Measurements from ENCODE around the gene TBCD.

Gene TBCD

DNA sequence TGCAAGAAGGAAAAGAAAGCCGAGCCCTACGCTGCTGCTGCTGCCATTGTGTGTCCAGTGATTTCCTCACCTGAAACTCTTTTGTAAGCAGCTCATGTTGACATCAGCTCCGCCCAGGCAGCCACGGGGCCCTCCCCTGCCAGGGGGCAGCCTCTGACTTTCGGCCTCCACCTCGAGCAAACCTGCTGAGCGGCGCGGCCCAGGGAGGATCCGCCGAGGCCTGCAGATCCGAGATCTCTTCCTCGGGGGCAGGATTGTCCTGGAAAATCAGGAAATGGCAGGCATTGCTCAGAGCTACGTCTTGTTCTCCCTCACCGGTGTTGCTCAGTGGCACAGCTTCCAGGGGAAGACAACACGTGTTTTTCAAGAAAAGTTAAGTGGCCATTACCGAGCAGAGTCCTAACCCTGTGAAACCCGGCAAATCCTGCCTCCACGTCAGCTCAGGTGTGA lies 123.6 kb downstream of the TBCD start:
- no peaks in the 10 kb centered on the region for H3K27me3 ChIP-seq
- no peak overlapping the region for H3K4me3 ChIP-seq (ENCODE audit: low read depth, low read length)
- DNase-seq, result no peak
- peaks cover under 1% of the 10 kb centered on the region for H3K36me3 ChIP-seq
- no peaks in the 10 kb centered on the region for H3K9me3 ChIP-seq
- H3K4me1 ChIP-seq, result no peaks in the 10 kb centered on the region; the same call in 1 of the 2 replicates
- TF ChIP-seq, protein P1, sequence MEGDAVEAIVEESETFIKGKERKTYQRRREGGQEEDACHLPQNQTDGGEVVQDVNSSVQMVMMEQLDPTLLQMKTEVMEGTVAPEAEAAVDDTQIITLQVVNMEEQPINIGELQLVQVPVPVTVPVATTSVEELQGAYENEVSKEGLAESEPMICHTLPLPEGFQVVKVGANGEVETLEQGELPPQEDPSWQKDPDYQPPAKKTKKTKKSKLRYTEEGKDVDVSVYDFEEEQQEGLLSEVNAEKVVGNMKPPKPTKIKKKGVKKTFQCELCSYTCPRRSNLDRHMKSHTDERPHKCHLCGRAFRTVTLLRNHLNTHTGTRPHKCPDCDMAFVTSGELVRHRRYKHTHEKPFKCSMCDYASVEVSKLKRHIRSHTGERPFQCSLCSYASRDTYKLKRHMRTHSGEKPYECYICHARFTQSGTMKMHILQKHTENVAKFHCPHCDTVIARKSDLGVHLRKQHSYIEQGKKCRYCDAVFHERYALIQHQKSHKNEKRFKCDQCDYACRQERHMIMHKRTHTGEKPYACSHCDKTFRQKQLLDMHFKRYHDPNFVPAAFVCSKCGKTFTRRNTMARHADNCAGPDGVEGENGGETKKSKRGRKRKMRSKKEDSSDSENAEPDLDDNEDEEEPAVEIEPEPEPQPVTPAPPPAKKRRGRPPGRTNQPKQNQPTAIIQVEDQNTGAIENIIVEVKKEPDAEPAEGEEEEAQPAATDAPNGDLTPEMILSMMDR (IDR thresholded peaks at IDR 0.05; ENCODE audit: low read depth, low read length), result no peak

DNA sequence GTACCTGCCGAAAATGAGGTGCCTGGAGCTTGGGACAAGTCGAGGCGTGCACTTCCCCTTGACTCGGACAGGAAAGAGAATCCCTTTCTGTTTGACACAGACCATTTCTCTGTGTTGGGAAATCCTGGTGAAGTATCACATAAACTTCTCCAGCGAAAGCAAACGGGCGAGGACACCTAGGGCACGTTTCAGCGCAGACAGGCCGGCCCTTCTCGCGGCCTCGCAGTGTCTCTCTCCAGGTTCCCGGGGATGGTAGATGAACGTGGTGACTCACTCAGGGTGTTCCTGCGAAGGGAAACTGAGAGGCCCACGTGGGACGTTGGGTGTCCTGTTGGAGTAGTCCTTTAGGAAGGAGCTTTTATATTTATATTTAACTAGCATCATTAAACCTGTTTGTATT lies 124.3 kb downstream of the TBCD start:
- H3K9me3 ChIP-seq, result no peaks in the 10 kb centered on the region
- no peak overlapping the region for H3K4me3 ChIP-seq (ENCODE audit: low read depth, low read length)
- TF ChIP-seq, protein P1 (IDR thresholded peaks at IDR 0.05; ENCODE audit: low read depth, low read length), result no peak
- no peak for DNase-seq
- no peaks in the 10 kb centered on the region for H3K36me3 ChIP-seq
- peaks cover 5% of the 10 kb centered on the region; the same call in 1 of the 2 replicates for H3K4me1 ChIP-seq
- no peaks in the 10 kb centered on the region for H3K27me3 ChIP-seq

DNA sequence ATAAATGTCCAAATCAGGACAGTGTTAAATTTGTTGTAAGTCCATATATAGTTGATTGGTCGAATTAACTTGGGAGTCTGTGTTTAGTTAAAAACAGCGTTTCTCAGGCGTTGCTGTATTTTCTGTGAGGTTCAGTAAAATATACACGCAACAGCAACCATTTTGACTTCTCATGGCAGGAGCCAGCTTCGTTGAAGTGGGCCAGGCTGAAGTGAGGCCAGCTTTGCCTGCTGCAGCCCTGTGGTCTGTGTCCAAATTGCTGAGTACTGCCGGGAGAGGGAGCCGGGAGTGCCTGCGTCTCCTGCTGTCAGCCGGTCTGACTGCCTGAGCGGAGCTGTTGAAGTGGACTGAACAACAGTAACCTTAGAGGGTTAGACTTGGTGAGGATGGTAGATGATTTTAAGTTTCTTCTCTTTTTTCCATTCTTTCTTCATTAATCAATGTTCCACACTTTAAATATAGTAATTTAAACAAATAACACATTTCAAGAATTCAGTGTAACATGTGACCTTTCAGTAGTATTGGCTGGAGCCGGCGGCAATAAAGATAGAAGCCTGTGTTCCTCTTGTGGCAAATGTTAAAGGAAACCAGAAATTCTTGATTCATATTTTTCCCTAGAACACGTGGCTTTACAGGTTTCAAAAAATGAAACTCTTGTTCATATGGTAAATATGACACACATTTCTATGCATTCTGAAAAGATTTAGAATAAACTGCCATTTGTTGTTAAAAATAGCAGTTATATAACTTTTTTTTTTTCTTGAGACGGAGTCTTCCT lies 124.9 kb downstream of the TBCD start:
- TF ChIP-seq, protein P1 (IDR thresholded peaks at IDR 0.05; ENCODE audit: low read depth, low read length), result peak; percentile 63
- Histone ChIP-seq H3K27me3 (no peaks in the 10 kb centered on the region), H3K9me3 (no peaks in the 10 kb centered on the region), H3K4me3 (ENCODE audit: low read depth, low read length) (no peak overlapping the region), H3K4me1 (peaks cover 8% of the 10 kb centered on the region; the same call in 1 of the 2 replicates), H3K36me3 (no peaks in the 10 kb centered on the region)
- peak; percentile 78 for DNase-seq

DNA sequence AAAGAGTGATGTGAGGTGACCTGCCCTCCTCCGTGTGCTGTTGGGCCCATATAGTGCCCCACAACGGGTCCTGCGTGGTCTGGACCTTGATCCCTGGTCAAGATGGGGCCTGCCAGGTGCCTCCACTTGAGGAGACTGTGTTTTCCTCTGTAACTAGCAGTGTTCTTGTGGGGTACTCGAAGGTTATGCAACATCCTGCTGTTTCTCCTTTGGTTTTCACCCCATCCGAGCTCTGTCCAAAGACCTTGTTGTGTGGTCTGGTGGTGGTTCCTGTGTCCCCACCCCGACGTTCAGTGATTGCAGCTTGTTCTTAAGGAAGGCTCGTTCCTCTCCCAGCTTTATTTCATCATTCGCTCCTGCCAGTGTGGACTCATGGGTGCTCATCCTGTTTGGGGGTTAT lies 126.7 kb downstream of the TBCD start:
- Histone ChIP-seq H3K9me3 (no peaks in the 10 kb centered on the region), H3K36me3 (no peaks in the 10 kb centered on the region), H3K4me1 (peaks cover 11% of the 10 kb centered on the region; the same call in 1 of the 2 replicates), H3K4me3 (ENCODE audit: low read depth, low read length) (no peak overlapping the region), H3K27me3 (no peaks in the 10 kb centered on the region)
- DNase-seq, result no peak
- TF ChIP-seq, protein P1 (IDR thresholded peaks at IDR 0.05; ENCODE audit: low read depth, low read length), result no peak

DNA sequence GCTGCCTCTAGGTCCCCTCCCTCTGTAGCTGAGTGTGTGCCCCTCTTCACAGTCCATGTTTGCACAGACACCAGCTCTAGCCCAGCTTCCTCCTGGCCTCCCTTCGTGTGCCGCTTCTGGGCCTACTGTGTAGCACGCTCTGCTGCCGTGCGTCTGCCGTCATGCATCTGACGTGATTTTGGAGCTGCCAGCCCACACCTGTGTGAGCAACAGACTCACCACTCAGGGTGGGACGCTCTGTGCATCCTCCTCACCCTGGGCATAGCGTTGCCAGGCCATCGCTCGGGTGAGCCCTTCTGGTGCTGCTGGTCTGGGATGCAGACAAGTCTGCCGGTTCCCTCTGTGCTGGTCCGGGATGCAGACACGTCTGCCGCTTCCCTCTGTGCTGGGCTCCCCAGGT lies 127.4 kb downstream of the TBCD start:
- no peak for DNase-seq
- no peaks in the 10 kb centered on the region for H3K9me3 ChIP-seq
- peaks cover 13% of the 10 kb centered on the region for H3K4me1 ChIP-seq
- no peaks in the 10 kb centered on the region for H3K36me3 ChIP-seq
- H3K27me3 ChIP-seq, result no peaks in the 10 kb centered on the region
- TF ChIP-seq, protein P1 (IDR thresholded peaks at IDR 0.05; ENCODE audit: low read depth, low read length), result no peak
- H3K4me3 ChIP-seq (ENCODE audit: low read depth, low read length), result no peak overlapping the region

DNA sequence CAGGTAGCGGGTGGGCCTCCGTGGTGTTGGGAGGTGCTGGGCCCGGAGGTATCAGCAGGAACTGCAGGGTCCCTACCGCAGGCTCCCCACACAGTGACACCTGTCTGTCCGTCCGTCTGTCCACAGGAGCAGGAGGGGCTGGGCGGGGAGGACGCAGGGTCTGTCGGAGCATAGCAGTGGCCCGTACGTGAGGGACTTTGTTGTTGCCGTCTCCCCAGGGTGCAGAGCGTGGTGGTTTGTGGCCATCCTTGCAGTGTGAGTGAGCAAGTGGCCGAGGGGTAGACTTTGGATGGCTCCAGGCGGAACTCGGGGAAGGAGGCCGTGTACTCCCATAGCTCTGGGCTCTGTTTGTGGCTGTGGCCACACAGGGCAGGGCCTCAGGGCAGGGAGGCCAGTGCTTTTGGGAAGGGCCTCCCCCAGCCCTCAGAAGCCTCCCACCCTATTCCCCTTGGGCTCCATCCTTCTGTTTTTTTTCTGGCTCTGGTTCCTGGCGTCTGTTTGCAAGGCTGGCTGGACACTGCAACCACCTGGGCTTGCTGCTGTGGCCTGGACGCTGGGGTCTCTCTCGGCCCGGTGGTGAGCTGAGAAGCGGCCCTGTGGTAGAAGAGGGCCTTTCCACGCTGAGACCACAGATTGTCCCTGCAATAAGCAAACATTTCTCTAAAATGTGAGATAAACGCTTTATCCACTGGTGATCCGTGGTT lies 128.9 kb downstream of the TBCD start:
- Histone ChIP-seq H3K9me3 (no peaks in the 10 kb centered on the region), H3K36me3 (no peaks in the 10 kb centered on the region), H3K4me3 (ENCODE audit: low read depth, low read length) (no peak overlapping the region), H3K27me3 (no peaks in the 10 kb centered on the region), H3K4me1 (peaks cover 28% of the 10 kb centered on the region)
- no peak for DNase-seq
- TF ChIP-seq, protein P1 (IDR thresholded peaks at IDR 0.05; ENCODE audit: low read depth, low read length), result no peak
